Activated CD8-positive, alpha-beta memory T cell treated with anti-CD3 and anti-CD28 coated beads, Interleukin-2, amount 10 ng/mL, durations not matched to agents 7 days and 5 days (primary cell): Measurements from ENCODE around the gene STUB1. TPM values are rescaled to one million over a fixed set of nuclear protein-coding genes. Genes with fewer than 3 reads are reported as not detected.
A peak's percentile ranks its signal among the peaks of the same experiment; 100 is the strongest.

Experiments
- ATAC-seq: fragments of 150-1000 bp; cut with Tn5 transposase; one replicate; pipeline ENCODE4 v1.10.0; 2021; ENCODE audit warnings: moderate library complexity
- CTCF ChIA-PET: fragments of 350-600 bp; sonication (Branson Sonifier 250); formaldehyde crosslinking; loops from one replicate; lab custom pipeline; 2021; ENCODE audit warnings: antibody characterized with exemption; lab: Charles Lee
- DNase-seq: peaks from one replicate; pipeline ENCODE4 v3.0.0-alpha.2; 2020
- H3K27ac Mint-ChIP-seq: one replicate; pipeline ENCODE4 v1.8.0; 2021; ENCODE audit warnings: mild to moderate bottlenecking, mixed read lengths
- H3K27me3 Mint-ChIP-seq: one replicate; pipeline ENCODE4 v1.8.0; 2021; ENCODE audit warnings: mixed read lengths
- H3K36me3 Mint-ChIP-seq: one replicate; pipeline ENCODE4 v1.8.0; 2021; ENCODE audit warnings: mild to moderate bottlenecking, mixed read lengths
- H3K4me1 Mint-ChIP-seq: one replicate; pipeline ENCODE4 v1.8.0; 2021; ENCODE audit warnings: mixed read lengths
- H3K4me3 Mint-ChIP-seq: one replicate; pipeline ENCODE4 v1.8.0; 2021; ENCODE audit warnings: mild to moderate bottlenecking, moderate library complexity, mixed read lengths
- H3K9me3 Mint-ChIP-seq: one replicate; pipeline ENCODE4 v1.8.0; 2022; ENCODE audit warnings: low read depth, mixed read lengths
- total RNA-seq, 2 experiments: library from RNA; stranded (reverse); gene quantifications; one replicate each; pipeline ENCODE4 v1.2.3, GENCODE V29; 2021

The STUB1 gene
- total RNA-seq, 2 experiments from 2014 or later: 84.2 to 87.1 TPM

DNA sequence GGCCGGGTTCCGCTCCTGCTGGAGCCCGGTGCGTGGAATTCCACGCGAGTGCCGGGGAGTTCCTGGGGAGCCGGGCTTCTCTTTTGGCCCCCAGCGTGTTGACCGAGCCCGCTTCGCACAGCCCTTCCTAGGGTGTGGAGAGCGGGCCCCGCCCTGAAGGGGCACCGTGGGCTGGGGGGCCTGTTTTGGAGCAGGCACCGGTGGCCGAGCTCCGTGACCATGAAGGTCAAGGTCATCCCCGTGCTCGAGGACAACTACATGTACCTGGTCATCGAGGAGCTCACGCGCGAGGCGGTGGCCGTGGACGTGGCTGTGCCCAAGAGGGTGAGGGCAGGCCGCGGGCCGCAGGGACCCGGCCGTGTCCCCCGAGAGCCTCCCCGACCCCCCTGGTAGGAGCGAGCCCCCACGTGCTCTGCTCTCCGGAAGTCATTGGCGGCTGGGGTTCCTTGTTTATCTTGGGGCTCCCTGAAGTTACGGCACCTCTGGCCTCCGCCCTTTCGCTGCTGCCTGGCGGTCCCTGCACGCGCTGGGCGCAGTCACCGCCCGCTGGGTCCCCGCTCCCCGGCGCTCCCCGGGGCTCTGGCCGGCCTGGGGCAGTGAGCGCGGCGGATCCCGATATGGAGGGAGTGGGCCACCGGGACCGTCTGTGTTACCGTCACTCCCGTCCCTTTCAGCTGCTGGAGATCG, 47.2 kb downstream of the STUB1 start:
- no peak overlapping the region for H3K27ac Mint-ChIP-seq
- CTCF ChIA-PET: interaction anchor here (1.1 to 5.8 kb wide), 4 partner anchors 11 to 15 kb away, joined by 3 to 33 read pairs (median 4); partner anchors contain the start of genes CIAO3 and METRN
- peak; percentile 31 for ATAC-seq
- no peaks in the 10 kb centered on the region for H3K9me3 Mint-ChIP-seq
- no peaks in the 10 kb centered on the region for H3K27me3 Mint-ChIP-seq
- no peaks in the 10 kb centered on the region for H3K36me3 Mint-ChIP-seq
- peak overlapping the region; percentile 56 for H3K4me3 Mint-ChIP-seq
- peak; percentile 66 for DNase-seq
- peaks cover 4% of the 10 kb centered on the region for H3K4me1 Mint-ChIP-seq

DNA sequence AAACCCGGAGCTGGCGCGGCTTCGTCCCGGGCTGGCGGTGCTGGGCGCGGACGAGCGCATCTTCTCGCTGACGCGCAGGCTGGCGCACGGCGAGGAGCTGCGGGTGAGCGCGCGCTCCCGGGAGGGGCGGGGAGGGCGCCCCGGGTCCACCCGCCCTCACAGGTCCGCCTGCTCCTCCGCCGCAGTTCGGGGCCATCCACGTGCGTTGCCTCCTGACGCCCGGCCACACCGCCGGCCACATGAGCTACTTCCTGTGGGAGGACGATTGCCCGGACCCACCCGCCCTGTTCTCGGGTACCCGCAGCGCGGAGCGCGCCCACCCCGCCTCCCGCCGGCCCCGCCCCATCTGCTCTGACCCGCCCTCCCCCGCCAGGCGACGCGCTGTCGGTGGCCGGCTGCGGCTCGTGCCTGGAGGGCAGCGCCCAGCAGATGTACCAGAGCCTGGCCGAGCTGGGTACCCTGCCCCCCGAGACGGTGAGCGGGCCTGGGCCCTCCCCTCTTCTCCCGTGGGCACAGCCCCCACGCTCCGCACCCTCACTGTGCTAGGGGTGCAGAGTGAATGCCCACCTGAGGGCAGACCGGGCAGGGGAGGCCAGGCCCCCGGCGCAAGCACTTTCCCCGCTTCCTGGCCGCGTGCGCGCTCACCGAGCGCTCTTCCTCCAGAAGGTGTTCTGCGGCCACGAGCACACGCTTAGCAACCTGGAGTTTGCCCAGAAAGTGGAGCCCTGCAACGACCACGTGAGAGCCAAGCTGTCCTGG, 48.1 kb downstream of the STUB1 start:
- Mint-ChIP-seq H3K27ac (no peak overlapping the region), H3K27me3 (no peaks in the 10 kb centered on the region), H3K4me1 (peaks cover 4% of the 10 kb centered on the region), H3K4me3 (no peak overlapping the region), H3K9me3 (no peaks in the 10 kb centered on the region), H3K36me3 (no peaks in the 10 kb centered on the region)
- DNase-seq: peak; percentile 79
- peak; percentile 71 for ATAC-seq
- CTCF ChIA-PET: interaction anchor here (1.2 to 5.8 kb wide), 3 partner anchors 10 to 16 kb away, joined by 3 to 33 read pairs (median 6); partner anchors contain the start of gene METRN

DNA sequence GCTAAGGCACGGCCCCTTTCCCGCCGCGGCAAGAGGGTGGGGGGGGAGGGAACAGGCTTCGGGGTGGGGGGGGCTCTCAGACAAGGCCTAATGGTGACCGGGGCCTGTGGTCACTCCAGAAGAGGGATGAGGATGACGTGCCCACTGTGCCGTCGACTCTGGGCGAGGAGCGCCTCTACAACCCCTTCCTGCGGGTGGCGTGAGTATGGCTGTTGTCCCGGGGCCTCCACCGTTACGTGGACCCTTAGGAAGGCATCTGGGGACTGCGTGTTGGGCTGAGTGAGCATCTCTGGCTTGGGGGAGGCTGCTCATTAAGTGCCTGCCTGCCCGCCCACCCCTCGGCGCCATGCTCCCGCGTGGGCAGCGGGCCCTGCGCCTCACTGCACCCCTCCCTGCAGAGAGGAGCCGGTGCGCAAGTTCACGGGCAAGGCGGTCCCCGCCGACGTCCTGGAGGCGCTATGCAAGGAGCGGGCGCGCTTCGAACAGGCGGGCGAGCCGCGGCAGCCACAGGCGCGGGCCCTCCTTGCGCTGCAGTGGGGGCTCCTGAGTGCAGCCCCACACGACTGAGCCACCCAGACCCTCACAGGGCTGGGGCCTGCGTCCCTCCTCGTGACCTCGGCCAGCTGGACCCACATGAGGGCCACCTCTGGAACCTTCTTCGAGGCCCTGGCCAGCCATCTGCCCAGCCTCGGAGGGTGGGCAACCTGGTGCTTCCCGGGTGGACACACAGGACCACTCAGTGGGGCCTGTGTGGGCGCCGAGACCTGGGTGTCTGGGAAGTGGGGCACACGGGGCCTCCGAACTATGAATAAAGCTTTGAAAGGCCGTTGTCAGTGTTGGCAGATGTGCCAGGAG, 48.9 kb downstream of the STUB1 start:
- DNase-seq (no peak), ATAC-seq (no peak)
- H3K36me3 Mint-ChIP-seq: no peaks in the 10 kb centered on the region
- no peaks in the 10 kb centered on the region for H3K9me3 Mint-ChIP-seq
- no peak overlapping the region for H3K4me3 Mint-ChIP-seq
- H3K4me1 Mint-ChIP-seq: peaks cover 4% of the 10 kb centered on the region
- CTCF ChIA-PET: interaction anchor here (0.9 to 1.4 kb wide), 2 partner anchors 8 to 9 kb away, joined by 3 to 4 read pairs; partner anchors contain the start of gene ANTKMT
- H3K27ac Mint-ChIP-seq: no peak overlapping the region
- no peaks in the 10 kb centered on the region for H3K27me3 Mint-ChIP-seq

DNA sequence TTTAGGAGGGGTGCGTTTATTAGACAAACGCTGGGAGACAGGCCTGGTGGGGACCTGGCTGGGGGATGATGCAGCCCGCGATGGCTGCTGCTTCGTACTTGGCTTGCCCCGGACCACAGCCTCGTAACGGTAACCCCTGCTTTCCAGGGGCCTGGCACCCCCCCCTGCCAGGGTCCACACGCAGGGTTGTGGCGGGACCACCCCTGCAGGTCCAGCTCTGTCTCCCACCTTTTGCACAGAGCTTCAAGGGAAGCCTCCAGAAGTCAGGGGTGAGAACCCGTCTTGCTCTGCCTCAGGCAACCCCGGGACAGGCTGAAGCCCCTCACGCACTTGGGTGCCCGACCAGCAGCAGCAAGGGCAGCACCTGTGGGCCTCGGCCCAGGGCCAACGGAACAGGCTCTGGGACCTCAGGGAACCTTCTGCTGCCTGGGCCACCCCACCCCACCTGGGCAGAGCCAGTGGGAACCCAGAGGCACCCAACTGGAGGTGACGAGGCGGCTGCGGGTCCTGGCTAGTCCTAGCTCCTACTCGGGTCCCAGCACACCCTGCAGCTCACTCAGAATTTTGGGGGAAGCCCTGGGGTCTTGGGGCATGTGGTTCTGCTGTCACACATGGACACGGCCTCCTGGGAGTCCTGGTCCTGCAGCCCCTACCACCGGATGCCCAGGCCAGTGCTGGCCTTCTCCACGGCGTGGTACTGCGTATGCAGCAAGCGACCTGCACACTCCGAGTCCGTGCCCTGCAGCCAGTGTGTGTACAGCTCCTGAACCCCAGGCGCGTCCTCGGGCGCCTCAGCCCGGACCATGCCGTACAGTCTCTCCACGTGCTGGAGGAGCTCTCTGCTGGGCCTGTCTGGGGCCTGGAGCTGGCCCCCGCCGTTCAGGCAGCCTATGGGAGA, 49.8 kb downstream of the STUB1 start:
- H3K27ac Mint-ChIP-seq: no peak overlapping the region
- CTCF ChIA-PET: interaction anchor here (0.9 to 1.4 kb wide), 4 partner anchors 9 to 15 kb away, joined by 3 to 6 read pairs (median 4); partner anchors contain the start of genes ANTKMT, CIAO3 and METRN
- H3K27me3 Mint-ChIP-seq: no peaks in the 10 kb centered on the region
- no peak for ATAC-seq
- no peaks in the 10 kb centered on the region for H3K9me3 Mint-ChIP-seq
- no peaks in the 10 kb centered on the region for H3K36me3 Mint-ChIP-seq
- DNase-seq: peak; percentile 40
- no peak overlapping the region for H3K4me3 Mint-ChIP-seq
- H3K4me1 Mint-ChIP-seq: peaks cover 10% of the 10 kb centered on the region

GRCh38 chr16:730666-731509, 50.7 kb downstream of the STUB1 start:
- Mint-ChIP-seq H3K36me3 (no peaks in the 10 kb centered on the region), H3K9me3 (no peaks in the 10 kb centered on the region), H3K27ac (no peak overlapping the region), H3K4me1 (peaks cover 18% of the 10 kb centered on the region), H3K4me3 (no peak overlapping the region), H3K27me3 (no peaks in the 10 kb centered on the region)
- ATAC-seq: no peak
- CTCF ChIA-PET: interaction anchor here (1.0 to 2.1 kb wide), 6 partner anchors 10 to 21 kb away, joined by 3 to 8 read pairs (median 4); partner anchors contain the start of genes ANTKMT, CIAO3 and METRN
- peak; percentile 40 for DNase-seq

DNA sequence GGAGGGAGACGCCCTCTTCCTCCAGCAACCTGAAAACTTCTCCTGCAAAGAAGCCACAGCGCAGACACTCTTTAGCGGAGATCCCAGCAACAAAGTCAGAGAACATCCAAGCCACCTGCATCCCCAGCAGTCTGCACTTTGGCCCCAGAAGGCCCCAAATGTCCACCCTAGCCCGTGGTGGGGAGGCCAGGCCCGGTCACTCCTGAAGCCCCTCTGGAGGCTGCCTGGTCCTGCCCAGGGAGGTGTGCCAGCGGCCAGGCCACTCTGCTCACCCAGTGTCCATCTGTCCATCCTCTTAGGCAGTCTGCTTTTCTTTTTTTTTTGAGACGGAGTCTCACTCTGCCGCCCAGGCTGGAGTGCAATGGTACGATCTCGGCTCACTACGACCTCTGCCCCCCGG, 52.1 kb downstream of the STUB1 start:
- Mint-ChIP-seq H3K27me3 (no peaks in the 10 kb centered on the region), H3K9me3 (no peaks in the 10 kb centered on the region), H3K36me3 (peaks cover 2% of the 10 kb centered on the region), H3K4me3 (no peak overlapping the region), H3K27ac (no peak overlapping the region), H3K4me1 (peaks cover 30% of the 10 kb centered on the region)
- no peak for DNase-seq
- CTCF ChIA-PET: interaction anchor here (1.1 to 2.1 kb wide), 6 partner anchors 8 to 22 kb away, joined by 3 to 8 read pairs (median 3); partner anchors contain the start of genes ANTKMT and CIAO3
- ATAC-seq: no peak

Other genes with a start within 250 kb of the STUB1 start
- 100 to 1,000 TPM; 113 to 121 TPM for gene CAPN15, start 152.7 kb upstream of the STUB1 start, total RNA-seq
- not detected for gene PRR35, start 120.0 kb upstream of the STUB1 start, total RNA-seq
- 1 to 10 TPM in 1 of 2 experiments, under 1 TPM in 1; 0.94 to 1.2 TPM for gene NHLRC4, start 113.4 kb upstream of the STUB1 start, total RNA-seq
- 10 to 100 TPM; 38.8 to 41.0 TPM for gene PIGQ, start 110.4 kb upstream of the STUB1 start, total RNA-seq
- gene RAB40C, start 90.3 kb upstream of the STUB1 start, total RNA-seq: 10 to 100 TPM; 13.3 to 14.0 TPM
- gene WFIKKN1, start 49.4 kb upstream of the STUB1 start, total RNA-seq: under 1 TPM; 0.12 to 0.23 TPM
- 10 to 100 TPM; 86.7 to 92.6 TPM for gene METTL26, start 44.1 kb upstream of the STUB1 start, total RNA-seq
- 10 to 100 TPM; 42.5 to 47.3 TPM for gene MCRIP2, start 38.6 kb upstream of the STUB1 start, total RNA-seq
- gene WDR90, start 31.0 kb upstream of the STUB1 start, total RNA-seq: 100 to 1,000 TPM in 1 of 2 experiments, 10 to 100 TPM in 1; 74.7 to 108 TPM
- 100 to 1,000 TPM; 134 to 168 TPM for gene RHOT2, start 12.3 kb upstream of the STUB1 start, total RNA-seq
- under 1 TPM; 0.37 to 0.79 TPM for gene RHBDL1, start 4.7 kb upstream of the STUB1 start, total RNA-seq
- 10 to 100 TPM; 30.5 to 37.1 TPM for gene JMJD8, start 3.9 kb downstream of the STUB1 start, total RNA-seq
- gene WDR24, start 10.0 kb downstream of the STUB1 start, total RNA-seq: 10 to 100 TPM; 18.9 to 19.4 TPM
- gene FBXL16, start 25.4 kb downstream of the STUB1 start, total RNA-seq: 1 to 10 TPM; 4.2 to 7.5 TPM
- 10 to 100 TPM in 1 of 2 experiments, 1 to 10 TPM in 1; 9.8 to 14.0 TPM for gene METRN, start 34.7 kb downstream of the STUB1 start, total RNA-seq
- 10 to 100 TPM; 14.8 to 21.1 TPM for gene ANTKMT, start 40.7 kb downstream of the STUB1 start, total RNA-seq
- 1 to 10 TPM; 2.5 to 2.9 TPM for gene CCDC78, start 46.0 kb downstream of the STUB1 start, total RNA-seq
- gene HAGHL, start 46.7 kb downstream of the STUB1 start, total RNA-seq: 10 to 100 TPM; 13.0 to 14.3 TPM
- 10 to 100 TPM; 34.8 to 37.0 TPM for gene CIAO3, start 60.6 kb downstream of the STUB1 start, total RNA-seq
- gene MSLN, start 80.3 kb downstream of the STUB1 start, total RNA-seq: not detected
- gene RPUSD1, start 108.0 kb downstream of the STUB1 start, total RNA-seq: 10 to 100 TPM; 27.8 to 38.0 TPM
- gene CHTF18, start 108.2 kb downstream of the STUB1 start, total RNA-seq: 100 to 1,000 TPM; 125 to 139 TPM
- gene GNG13, start 120.3 kb downstream of the STUB1 start, total RNA-seq: not detected